ENCODE results near the gene EIPR1. TPM values are rescaled to one million over a fixed set of nuclear protein-coding genes. Genes with fewer than 3 reads are reported as not detected.
"Not testable (repeated sequence)": the region's sequence is repeated elsewhere in the genome, so short reads cannot be mapped to it uniquely, and the experiment has no call there.

Gene EIPR1
- total and polyA plus RNA-seq, 2 donors from 2014 or later: 28.2 to 37.8 TPM

GRCh38 chr2:3183766-3184165 lies 193.9 kb downstream of the EIPR1 start:
- peak in 1 of 5 donors; percentile 51 for DNase-seq

GRCh38 chr2:3182848-3183247 lies 194.8 kb downstream of the EIPR1 start:
- Histone ChIP-seq H3K9ac (ENCODE audit: low read length in 3 of 3) (no peak overlapping the region), H3K4me1 (ENCODE audit: control insufficient read depth in 2 of 3, insufficient read depth in 2 of 3, low read depth in 1 of 3, low read length in 3 of 3) (peaks cover 0 to 4% (median 2%) of the 10 kb centered on the region in 3 donors), H3K36me3 (ENCODE audit: control insufficient read depth in 2 of 3, insufficient read depth in 3 of 3, low read length in 3 of 3) (peaks cover 0 to 3% (median 0%) of the 10 kb centered on the region in 3 donors), H3K9me3 (ENCODE audit: control insufficient read depth in 2 of 3, insufficient read depth in 1 of 3, low read length in 3 of 3) (no peaks in the 10 kb centered on the region), H3K4me3 (ENCODE audit: low read length in 3 of 3) (no peak overlapping the region), H3K27me3 (ENCODE audit: control insufficient read depth, insufficient read depth, low read length) (no peaks in the 10 kb centered on the region), H3K27ac (ENCODE audit: low read depth in 2 of 2, low read length in 2 of 2) (no peak overlapping the region)
- TF ChIP-seq CTCF (IDR thresholded peaks at IDR 0.05; ENCODE audit: borderline replicate concordance, extremely low read depth, insufficient read depth): no peak
- DNase-seq (no peak), FAIRE-seq (no peak)
- intact Hi-C loops (cut with DNase I): no loop called here

More at GRCh38 chr2:3183766-3184165, 193.9 kb downstream of the EIPR1 start:
- Histone ChIP-seq H3K27ac (ENCODE audit: low read depth in 2 of 2, low read length in 2 of 2) (no peak overlapping the region), H3K4me3 (ENCODE audit: low read length in 3 of 3) (no peak overlapping the region), H3K9ac (ENCODE audit: low read length in 3 of 3) (no peak overlapping the region), H3K4me1 (ENCODE audit: control insufficient read depth in 2 of 3, insufficient read depth in 2 of 3, low read depth in 1 of 3, low read length in 3 of 3) (no peaks in the 10 kb centered on the region), H3K36me3 (ENCODE audit: control insufficient read depth in 2 of 3, insufficient read depth in 3 of 3, low read length in 3 of 3) (peaks cover 0 to 3% (median 0%) of the 10 kb centered on the region in 3 donors), H3K9me3 (ENCODE audit: control insufficient read depth in 2 of 3, insufficient read depth in 1 of 3, low read length in 3 of 3) (no peaks in the 10 kb centered on the region), H3K27me3 (ENCODE audit: control insufficient read depth, insufficient read depth, low read length) (no peaks in the 10 kb centered on the region)
- TF ChIP-seq CTCF (IDR thresholded peaks at IDR 0.05; ENCODE audit: borderline replicate concordance, extremely low read depth, insufficient read depth): no peak
- intact Hi-C loops (cut with DNase I): no loop called here
- no peak for FAIRE-seq

- no peak overlapping the region for H3K9ac ChIP-seq (ENCODE audit: low read length in 3 of 3)
- DNase-seq (no peak), FAIRE-seq (no peak)
- no peak for TF ChIP-seq CTCF (IDR thresholded peaks at IDR 0.05; ENCODE audit: borderline replicate concordance, extremely low read depth, insufficient read depth)
- H3K9me3 ChIP-seq (ENCODE audit: control insufficient read depth in 2 of 3, insufficient read depth in 1 of 3, low read length in 3 of 3): no peaks in the 10 kb centered on the region
- H3K4me1 ChIP-seq (ENCODE audit: control insufficient read depth in 2 of 3, insufficient read depth in 2 of 3, low read depth in 1 of 3, low read length in 3 of 3): peaks cover 0 to 10% (median 5%) of the 10 kb centered on the region in 3 donors
- H3K36me3 ChIP-seq (ENCODE audit: control insufficient read depth in 2 of 3, insufficient read depth in 3 of 3, low read length in 3 of 3): peaks cover 0 to under 1% (median 0%) of the 10 kb centered on the region in 3 donors
- no peaks in the 10 kb centered on the region for H3K27me3 ChIP-seq (ENCODE audit: control insufficient read depth, insufficient read depth, low read length)
- no peak overlapping the region for H3K27ac ChIP-seq (ENCODE audit: low read depth in 2 of 2, low read length in 2 of 2)
- intact Hi-C loops (cut with DNase I): no loop called here
- no peak overlapping the region for H3K4me3 ChIP-seq (ENCODE audit: low read length in 3 of 3)
Measured at GRCh38 chr2:3181416-3182010, 196.1 kb downstream of the EIPR1 start.

GRCh38 chr2:3180909-3181221 lies 196.8 kb downstream of the EIPR1 start:
- H3K27ac ChIP-seq (ENCODE audit: low read depth in 2 of 2, low read length in 2 of 2); H3K27me3 ChIP-seq (ENCODE audit: control insufficient read depth, insufficient read depth, low read length); H3K36me3 ChIP-seq (ENCODE audit: control insufficient read depth in 2 of 3, insufficient read depth in 3 of 3, low read length in 3 of 3); H3K9ac ChIP-seq (ENCODE audit: low read length in 3 of 3); FAIRE-seq; H3K4me3 ChIP-seq (ENCODE audit: low read length in 3 of 3); H3K9me3 ChIP-seq (ENCODE audit: control insufficient read depth in 2 of 3, insufficient read depth in 1 of 3, low read length in 3 of 3); intact Hi-C loops (cut with DNase I): not testable (repeated sequence)
- H3K4me1 ChIP-seq (ENCODE audit: control insufficient read depth in 2 of 3, insufficient read depth in 2 of 3, low read depth in 1 of 3, low read length in 3 of 3): peaks cover 0 to 13% (median 8%) of the 10 kb centered on the region in 3 donors
- DNase-seq: peak in 1 of 5 donors; percentile 69

Measured in kidney (tissue), 14 donors.